Measurements from ENCODE around the gene KIAA1614.

Gene KIAA1614

DNA sequence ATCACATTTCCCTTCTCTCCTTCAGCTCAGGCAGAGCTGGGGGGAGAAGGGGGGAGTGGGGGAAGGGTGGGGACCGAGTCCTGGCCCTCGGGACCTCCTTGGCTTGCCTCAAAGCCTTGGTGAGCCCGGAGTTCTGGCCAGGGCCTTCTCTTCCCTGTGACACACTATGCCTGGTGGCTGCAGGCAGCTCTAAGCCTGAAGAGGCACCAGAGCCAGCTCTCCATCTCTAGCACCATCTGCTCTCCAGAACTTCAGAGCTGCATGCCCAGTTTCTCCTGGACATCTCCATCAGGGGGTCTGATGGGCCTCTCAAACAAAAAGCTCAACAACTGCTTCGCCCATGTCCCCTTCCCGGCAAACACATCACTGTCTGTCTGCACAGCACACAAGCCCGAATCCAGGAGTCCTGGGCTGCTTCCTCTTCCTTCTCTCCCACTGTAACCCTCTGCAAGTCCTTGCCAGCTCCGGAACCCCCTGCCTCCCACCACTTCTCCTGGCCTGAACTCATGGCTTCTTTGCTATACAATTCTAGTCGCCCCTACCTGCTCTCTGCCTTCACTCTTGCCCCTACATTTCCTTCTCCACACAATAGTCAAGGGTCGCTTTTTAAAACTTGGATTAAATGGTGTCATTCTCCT lies 26.5 kb downstream of the KIAA1614 start:
- Histone ChIP-seq H3K9me3 (replicated peaks; ENCODE audit: low read length) (no peaks in the 10 kb centered on the region), H3K27me3 (ENCODE audit: control insufficient read depth, insufficient read depth, low read length) (no peaks in the 10 kb centered on the region), H3K9ac (ENCODE audit: low read depth, low read length) (no peak overlapping the region), H3K4me2 (ENCODE audit: low read length) (no peak overlapping the region), H3K36me3 (ENCODE audit: insufficient read depth, low read length) (peaks cover 6% of the 10 kb centered on the region), H3K4me1 (ENCODE audit: control insufficient read depth, insufficient read depth, low read length) (no peaks in the 10 kb centered on the region), H3K4me3 (ENCODE audit: low read length) (no peak overlapping the region)

DNA sequence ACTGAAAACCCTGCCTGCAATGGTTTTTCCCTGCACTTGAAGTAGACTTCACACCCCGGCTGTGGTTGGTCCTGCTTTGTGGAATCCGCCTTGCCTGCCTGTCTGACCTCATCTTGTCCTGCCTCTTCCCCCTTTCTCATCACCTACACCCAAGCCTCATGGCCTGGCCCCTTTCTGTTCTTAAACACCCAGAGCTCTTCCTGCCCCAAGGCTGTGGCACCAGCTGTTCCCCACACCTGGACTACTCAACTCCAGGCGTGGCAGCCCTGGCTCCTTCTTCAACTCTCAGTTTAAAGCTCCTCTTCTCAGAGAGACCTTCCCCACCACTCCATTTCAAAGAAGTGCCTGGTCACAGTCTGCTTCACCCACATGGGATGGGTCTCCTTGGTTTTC lies 27.0 kb downstream of the KIAA1614 start:
- no peak overlapping the region for H3K4me2 ChIP-seq (ENCODE audit: low read length)

DNA sequence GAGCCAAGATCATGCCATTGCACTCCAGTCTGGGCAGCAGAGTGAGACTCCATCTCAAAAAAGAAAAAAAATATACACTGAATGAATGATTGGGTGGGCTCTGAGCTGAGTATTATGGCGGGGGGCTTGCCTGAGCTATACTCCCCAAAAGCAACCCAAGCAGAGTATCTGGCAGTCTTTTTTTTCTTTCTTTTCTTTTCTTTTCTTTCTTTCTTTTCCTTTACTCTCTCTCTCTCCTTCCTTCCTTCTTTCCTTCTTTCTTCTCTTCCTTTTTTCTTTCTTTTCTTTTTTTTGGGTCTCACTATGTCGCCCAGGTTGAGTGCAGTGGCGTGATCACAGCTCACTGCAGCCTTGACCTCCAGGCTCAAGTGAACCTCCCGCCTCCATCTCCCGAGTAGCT lies 27.7 kb downstream of the KIAA1614 start:
- Histone ChIP-seq H3K9me3 (replicated peaks; ENCODE audit: low read length) (no peaks in the 10 kb centered on the region), H3K27me3 (ENCODE audit: control insufficient read depth, insufficient read depth, low read length) (no peaks in the 10 kb centered on the region), H3K4me3 (ENCODE audit: low read length) (no peak overlapping the region), H3K9ac (ENCODE audit: low read depth, low read length) (no peak overlapping the region), H3K4me1 (ENCODE audit: control insufficient read depth, insufficient read depth, low read length) (no peaks in the 10 kb centered on the region), H3K36me3 (ENCODE audit: insufficient read depth, low read length) (peaks cover 17% of the 10 kb centered on the region), H3K4me2 (ENCODE audit: low read length) (no peak overlapping the region)

More for the DNA sequence above, 27.0 kb downstream of the KIAA1614 start:
- Histone ChIP-seq H3K9me3 (replicated peaks; ENCODE audit: low read length) (no peaks in the 10 kb centered on the region), H3K36me3 (ENCODE audit: insufficient read depth, low read length) (peaks cover 10% of the 10 kb centered on the region), H3K4me1 (ENCODE audit: control insufficient read depth, insufficient read depth, low read length) (no peaks in the 10 kb centered on the region), H3K27me3 (ENCODE audit: control insufficient read depth, insufficient read depth, low read length) (no peaks in the 10 kb centered on the region), H3K9ac (ENCODE audit: low read depth, low read length) (no peak overlapping the region), H3K4me3 (ENCODE audit: low read length) (no peak overlapping the region)

- H3K4me1 ChIP-seq (ENCODE audit: control insufficient read depth, insufficient read depth, low read length): no peaks in the 10 kb centered on the region
- H3K4me2 ChIP-seq (ENCODE audit: low read length): no peak overlapping the region
- H3K9ac ChIP-seq (ENCODE audit: low read depth, low read length): no peak overlapping the region
- peaks cover 19% of the 10 kb centered on the region for H3K36me3 ChIP-seq (ENCODE audit: insufficient read depth, low read length)
- H3K27me3 ChIP-seq (ENCODE audit: control insufficient read depth, insufficient read depth, low read length): no peaks in the 10 kb centered on the region
- peaks cover 8% of the 10 kb centered on the region for H3K9me3 ChIP-seq (replicated peaks; ENCODE audit: low read length)
- no peak overlapping the region for H3K4me3 ChIP-seq (ENCODE audit: low read length)
Observed at GRCh38 chr1:180941518-180942275, 29.0 kb downstream of the KIAA1614 start.

GRCh38 chr1:180945151-180945550 lies 32.5 kb downstream of the KIAA1614 start:
- no peaks in the 10 kb centered on the region for H3K4me1 ChIP-seq (ENCODE audit: control insufficient read depth, insufficient read depth, low read length)
- H3K9ac ChIP-seq (ENCODE audit: low read depth, low read length): no peak overlapping the region
- no peak overlapping the region for H3K4me3 ChIP-seq (ENCODE audit: low read length)
- H3K9me3 ChIP-seq (replicated peaks; ENCODE audit: low read length): peaks cover 17% of the 10 kb centered on the region
- H3K27me3 ChIP-seq (ENCODE audit: control insufficient read depth, insufficient read depth, low read length): no peaks in the 10 kb centered on the region
- no peak overlapping the region for H3K4me2 ChIP-seq (ENCODE audit: low read length)
- H3K36me3 ChIP-seq (ENCODE audit: insufficient read depth, low read length): peaks cover 37% of the 10 kb centered on the region

DNA sequence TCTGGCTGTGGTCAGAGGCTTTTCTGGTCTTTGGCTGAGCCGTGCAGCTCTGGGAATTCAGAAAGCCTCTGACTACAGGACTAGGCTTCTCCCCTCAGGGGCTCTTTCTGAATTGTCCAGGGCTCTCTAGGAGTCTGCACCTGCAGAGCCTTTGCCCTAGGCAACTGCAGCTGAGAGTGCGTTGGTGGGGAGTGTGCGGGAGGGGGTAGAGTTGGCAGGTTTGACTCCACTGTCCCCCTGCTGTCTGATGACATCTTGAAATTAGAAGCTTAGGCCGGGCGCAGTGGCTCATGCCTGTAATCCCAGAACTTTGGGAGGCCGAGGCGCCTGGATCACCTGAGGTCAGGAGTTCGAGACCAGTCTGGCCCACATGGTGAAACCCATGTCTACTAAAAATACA lies 32.9 kb downstream of the KIAA1614 start:
- Histone ChIP-seq H3K9ac (ENCODE audit: low read depth, low read length) (no peak overlapping the region), H3K4me2 (ENCODE audit: low read length) (no peak overlapping the region), H3K4me1 (ENCODE audit: control insufficient read depth, insufficient read depth, low read length) (no peaks in the 10 kb centered on the region), H3K36me3 (ENCODE audit: insufficient read depth, low read length) (peaks cover 38% of the 10 kb centered on the region), H3K4me3 (ENCODE audit: low read length) (no peak overlapping the region), H3K27me3 (ENCODE audit: control insufficient read depth, insufficient read depth, low read length) (no peaks in the 10 kb centered on the region), H3K9me3 (replicated peaks; ENCODE audit: low read length) (peaks cover 17% of the 10 kb centered on the region)

GRCh38 chr1:180946056-180946455 lies 33.4 kb downstream of the KIAA1614 start:
- H3K4me1 ChIP-seq (ENCODE audit: control insufficient read depth, insufficient read depth, low read length): no peaks in the 10 kb centered on the region
- H3K36me3 ChIP-seq (ENCODE audit: insufficient read depth, low read length): peaks cover 38% of the 10 kb centered on the region
- H3K4me3 ChIP-seq (ENCODE audit: low read length): no peak overlapping the region
- H3K27me3 ChIP-seq (ENCODE audit: control insufficient read depth, insufficient read depth, low read length): no peaks in the 10 kb centered on the region
- no peak overlapping the region for H3K4me2 ChIP-seq (ENCODE audit: low read length)
- peaks cover 17% of the 10 kb centered on the region for H3K9me3 ChIP-seq (replicated peaks; ENCODE audit: low read length)
- no peak overlapping the region for H3K9ac ChIP-seq (ENCODE audit: low read depth, low read length)

GRCh38 chr1:180946541-180947498 lies 34.1 kb downstream of the KIAA1614 start:
- H3K4me3 ChIP-seq (ENCODE audit: low read length): no peak overlapping the region
- no peak overlapping the region for H3K4me2 ChIP-seq (ENCODE audit: low read length)
- peaks cover 38% of the 10 kb centered on the region for H3K36me3 ChIP-seq (ENCODE audit: insufficient read depth, low read length)
- H3K9me3 ChIP-seq (replicated peaks; ENCODE audit: low read length): peaks cover 17% of the 10 kb centered on the region
- no peaks in the 10 kb centered on the region for H3K27me3 ChIP-seq (ENCODE audit: control insufficient read depth, insufficient read depth, low read length)
- H3K4me1 ChIP-seq (ENCODE audit: control insufficient read depth, insufficient read depth, low read length): no peaks in the 10 kb centered on the region
- no peak overlapping the region for H3K9ac ChIP-seq (ENCODE audit: low read depth, low read length)

- no peak overlapping the region for H3K4me3 ChIP-seq (ENCODE audit: low read length)
- H3K4me2 ChIP-seq (ENCODE audit: low read length): no peak overlapping the region
- H3K36me3 ChIP-seq (ENCODE audit: insufficient read depth, low read length): peaks cover 38% of the 10 kb centered on the region
- no peaks in the 10 kb centered on the region for H3K27me3 ChIP-seq (ENCODE audit: control insufficient read depth, insufficient read depth, low read length)
- H3K9ac ChIP-seq (ENCODE audit: low read depth, low read length): no peak overlapping the region
- H3K9me3 ChIP-seq (replicated peaks; ENCODE audit: low read length): peaks cover 17% of the 10 kb centered on the region
- H3K4me1 ChIP-seq (ENCODE audit: control insufficient read depth, insufficient read depth, low read length): no peaks in the 10 kb centered on the region
Observed at GRCh38 chr1:180947499-180947885, 34.8 kb downstream of the KIAA1614 start.

DNA sequence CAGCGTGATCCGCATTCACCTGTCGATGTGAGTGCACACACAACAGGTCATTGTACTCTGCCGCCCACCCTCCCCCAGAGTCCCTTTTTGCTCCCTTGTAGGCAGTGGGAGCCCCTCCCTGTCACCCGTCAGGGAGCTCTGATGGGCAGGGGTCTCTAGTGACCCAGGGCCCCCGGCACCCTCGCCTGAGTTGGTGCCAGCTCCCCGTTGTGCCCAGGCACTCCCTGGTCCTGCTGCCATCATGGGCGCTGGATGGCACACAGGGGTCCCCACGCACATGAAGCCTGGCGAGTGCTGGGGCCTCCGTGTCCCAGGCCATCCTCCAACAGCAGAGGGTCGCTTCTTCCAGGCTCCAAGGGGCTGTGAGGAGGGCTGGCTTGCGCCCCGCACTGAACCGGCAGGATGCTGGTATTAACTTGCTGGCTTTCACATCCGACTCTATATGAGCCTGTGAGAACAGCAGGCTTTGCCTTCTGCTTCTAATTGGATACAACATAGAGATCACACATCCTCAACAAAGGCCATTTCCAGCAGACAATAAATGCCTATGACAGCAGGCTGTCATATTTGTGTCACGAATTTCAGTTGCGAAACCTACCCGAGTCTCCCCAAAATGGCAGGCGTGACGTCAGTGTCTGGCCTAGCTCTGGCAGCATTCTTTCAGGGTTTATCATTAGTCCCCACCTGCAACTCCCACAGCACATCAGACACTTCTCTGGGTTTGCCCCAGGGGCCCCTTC lies 35.4 kb downstream of the KIAA1614 start:
- peaks cover 38% of the 10 kb centered on the region for H3K36me3 ChIP-seq (ENCODE audit: insufficient read depth, low read length)
- H3K4me2 ChIP-seq (ENCODE audit: low read length): no peak overlapping the region
- H3K4me1 ChIP-seq (ENCODE audit: control insufficient read depth, insufficient read depth, low read length): no peaks in the 10 kb centered on the region
- H3K9me3 ChIP-seq (replicated peaks; ENCODE audit: low read length): peaks cover 17% of the 10 kb centered on the region
- no peak overlapping the region for H3K4me3 ChIP-seq (ENCODE audit: low read length)
- no peak overlapping the region for H3K9ac ChIP-seq (ENCODE audit: low read depth, low read length)
- H3K27me3 ChIP-seq (ENCODE audit: control insufficient read depth, insufficient read depth, low read length): no peaks in the 10 kb centered on the region

Measured in skeletal muscle satellite cell (primary cell).